Measurements from ENCODE around the gene SOX8. TPM values are rescaled to one million over a fixed set of nuclear protein-coding genes. Genes with fewer than 3 reads are reported as not detected.
"Not testable (repeated sequence)": the region's sequence is repeated elsewhere in the genome, so short reads cannot be mapped to it uniquely, and the experiment has no call there.

SOX8 gene
- total RNA-seq, 1 experiment from 2014 or later = not detected

DNA sequence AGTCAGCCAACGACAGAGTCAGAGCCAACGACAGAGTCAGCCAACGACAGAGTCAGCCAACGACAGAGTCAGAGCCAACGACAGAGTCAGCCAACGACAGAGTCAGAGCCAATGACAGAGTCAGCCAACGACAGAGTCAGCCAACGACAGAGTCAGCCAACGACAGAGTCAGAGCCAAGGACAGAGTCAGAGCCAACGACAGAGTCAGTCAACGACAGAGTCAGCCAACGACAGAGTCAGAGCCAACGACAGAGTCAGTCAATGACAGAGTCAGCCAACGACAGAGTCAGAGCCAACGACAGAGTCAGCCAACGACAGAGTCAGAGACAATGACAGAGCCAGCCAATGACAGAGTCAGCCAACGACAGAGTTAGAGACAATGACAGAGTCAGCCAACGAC, 32.8 kb upstream of the SOX8 start:
- not testable (repeated sequence) for H3K27me3 ChIP-seq, DNase-seq, H3K4me3 ChIP-seq

DNA sequence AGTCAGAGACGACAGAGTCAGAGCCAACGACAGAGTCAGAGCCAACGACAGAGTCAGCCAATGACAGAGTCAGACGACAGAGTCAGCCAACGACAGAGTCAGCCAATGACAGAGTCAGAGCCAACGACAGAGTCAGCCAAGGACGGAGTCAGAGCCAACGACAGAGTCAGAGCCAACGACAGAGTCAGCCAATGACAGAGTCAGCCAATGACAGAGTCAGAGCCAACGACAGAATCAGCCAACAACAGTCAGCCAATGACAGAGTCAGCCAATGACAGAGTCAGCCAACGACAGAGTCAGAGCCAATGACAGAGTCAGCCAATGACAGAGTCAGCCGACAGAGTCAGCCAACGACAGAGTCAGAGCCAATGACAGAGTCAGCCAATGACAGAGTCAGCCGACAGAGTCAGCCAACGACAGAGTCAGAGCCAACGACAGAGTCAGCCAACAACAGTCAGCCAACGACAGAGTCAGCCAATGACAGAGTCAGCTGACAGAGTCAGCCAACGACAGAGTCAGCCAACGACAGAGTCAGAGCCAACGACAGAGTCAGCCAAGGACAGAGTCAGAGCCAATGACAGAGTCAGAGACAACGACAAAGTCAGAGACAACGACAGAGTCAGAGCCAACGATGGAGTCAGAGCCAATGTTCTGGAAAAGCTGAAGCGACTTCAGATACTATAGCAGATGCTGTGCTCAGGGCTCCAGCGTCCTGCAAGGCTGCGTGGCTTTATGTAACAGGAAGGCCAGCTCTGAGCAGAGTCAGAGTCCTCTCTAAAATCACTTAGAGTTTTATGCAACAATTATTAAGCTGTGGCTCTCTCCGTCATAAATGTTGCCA, 30.6 kb upstream of the SOX8 start:
- DNase-seq = peak; percentile 23
- not testable (repeated sequence) for H3K9me3 ChIP-seq, H3K36me3 ChIP-seq, H3K27me3 ChIP-seq, H3K4me3 ChIP-seq

More for the DNA sequence above, 32.8 kb upstream of the SOX8 start:
- H3K36me3 ChIP-seq, H3K9me3 ChIP-seq: not testable (repeated sequence)

DNA sequence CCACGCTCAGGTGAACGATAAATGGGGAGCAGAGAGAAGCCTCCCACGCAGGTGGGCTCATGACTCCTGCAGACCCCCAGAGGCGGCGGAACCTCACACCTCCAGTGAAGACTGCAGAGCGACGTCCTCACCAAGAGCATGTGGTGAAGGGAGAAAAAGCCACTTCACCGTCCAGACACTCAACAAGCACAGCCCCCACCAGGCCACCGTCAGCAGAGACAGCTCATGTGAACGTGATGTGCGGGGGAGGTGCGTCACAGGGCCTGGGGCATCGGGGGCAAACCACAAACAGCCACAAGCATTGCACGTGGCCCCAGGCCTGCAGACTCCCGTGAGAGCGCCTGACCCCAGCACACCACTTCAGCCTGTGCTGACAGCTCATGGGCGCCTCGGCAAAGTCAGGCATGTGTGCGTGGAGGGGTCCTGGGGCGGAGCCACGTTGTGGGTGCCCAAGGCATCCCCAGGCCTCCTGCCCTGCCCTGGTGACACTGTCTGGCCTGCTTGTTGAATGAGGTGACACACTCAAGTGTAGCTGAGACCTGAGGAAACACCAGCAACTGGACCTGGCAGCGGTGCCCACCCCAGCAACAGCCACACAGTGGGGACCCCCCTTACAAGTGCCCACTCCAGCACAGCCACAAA, 29.8 kb upstream of the SOX8 start:
- H3K9me3 ChIP-seq = peaks cover 3% of the 10 kb centered on the region; the same call in 1 of the 2 replicates
- peaks cover 9% of the 10 kb centered on the region for H3K36me3 ChIP-seq
- H3K27me3 ChIP-seq = no peaks in the 10 kb centered on the region
- no peak overlapping the region for H3K4me3 ChIP-seq
- no peak for DNase-seq

DNA sequence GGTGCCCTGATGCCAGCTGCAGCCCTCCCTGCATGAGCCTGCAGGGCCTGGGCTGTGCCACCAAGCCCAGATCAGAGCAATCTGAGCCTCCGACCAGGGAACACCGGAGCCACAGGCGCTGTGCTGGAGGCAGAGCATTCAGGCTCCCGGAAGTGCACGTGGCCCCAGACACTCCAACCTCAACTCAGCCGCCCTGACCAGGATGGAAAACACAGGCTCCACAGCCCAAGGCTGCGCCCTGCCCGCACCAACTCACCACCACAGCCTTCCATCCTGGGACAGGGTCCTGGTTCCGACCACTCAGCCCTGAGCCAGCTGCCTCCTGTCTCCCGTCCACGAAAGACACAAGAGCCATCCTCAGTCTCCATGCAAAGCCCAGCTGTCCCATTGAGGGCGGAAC, 29.2 kb upstream of the SOX8 start:
- Histone ChIP-seq H3K9me3 (peaks cover 3% of the 10 kb centered on the region; the same call in 1 of the 2 replicates), H3K27me3 (no peaks in the 10 kb centered on the region), H3K4me3 (no peak overlapping the region), H3K36me3 (0 out of 2 replicates have a peak, but pooled peaks cover 5% of the 10 kb centered on the region)
- DNase-seq = no peak

DNA sequence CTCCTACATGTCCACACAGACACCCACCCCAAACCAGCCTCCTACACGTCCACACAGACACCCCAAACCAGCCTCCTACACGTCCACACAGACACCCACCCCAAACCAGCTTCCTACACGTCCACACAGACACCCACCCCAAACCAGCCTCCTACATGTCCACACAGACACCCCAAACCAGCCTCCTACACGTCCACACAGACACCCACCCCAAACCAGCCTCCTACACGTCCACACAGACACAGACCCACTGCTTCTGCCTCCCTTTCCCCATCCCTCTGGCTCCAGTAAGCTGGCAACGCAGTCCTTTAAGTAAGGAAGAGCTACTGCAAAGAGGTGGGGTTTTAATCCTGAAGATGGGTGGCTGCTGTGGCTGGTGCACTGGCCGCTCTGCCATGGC, 27.8 kb upstream of the SOX8 start:
- not testable (repeated sequence) for H3K36me3 ChIP-seq, DNase-seq, H3K4me3 ChIP-seq, H3K27me3 ChIP-seq, H3K9me3 ChIP-seq

DNA sequence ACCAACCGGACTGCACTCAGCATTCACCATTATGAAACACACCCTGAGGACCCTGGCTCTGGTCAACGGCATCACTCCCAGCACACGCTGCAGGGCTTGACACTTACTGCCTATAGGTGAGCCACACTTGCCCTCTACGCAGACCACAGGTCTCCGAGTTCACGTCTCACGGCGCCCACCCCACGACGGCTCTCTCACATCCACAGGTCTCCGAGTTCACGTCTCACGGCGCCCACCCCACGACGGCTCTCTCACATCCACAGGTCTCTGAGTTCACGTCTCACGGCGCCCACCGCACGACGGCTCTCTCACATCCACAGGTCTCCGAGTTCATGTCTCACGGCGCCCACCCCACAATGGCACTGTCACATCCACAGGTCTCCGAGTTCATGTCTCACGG, 25.8 kb upstream of the SOX8 start:
- H3K9me3 ChIP-seq, H3K36me3 ChIP-seq, H3K27me3 ChIP-seq, H3K4me3 ChIP-seq, DNase-seq: not testable (repeated sequence)

DNA sequence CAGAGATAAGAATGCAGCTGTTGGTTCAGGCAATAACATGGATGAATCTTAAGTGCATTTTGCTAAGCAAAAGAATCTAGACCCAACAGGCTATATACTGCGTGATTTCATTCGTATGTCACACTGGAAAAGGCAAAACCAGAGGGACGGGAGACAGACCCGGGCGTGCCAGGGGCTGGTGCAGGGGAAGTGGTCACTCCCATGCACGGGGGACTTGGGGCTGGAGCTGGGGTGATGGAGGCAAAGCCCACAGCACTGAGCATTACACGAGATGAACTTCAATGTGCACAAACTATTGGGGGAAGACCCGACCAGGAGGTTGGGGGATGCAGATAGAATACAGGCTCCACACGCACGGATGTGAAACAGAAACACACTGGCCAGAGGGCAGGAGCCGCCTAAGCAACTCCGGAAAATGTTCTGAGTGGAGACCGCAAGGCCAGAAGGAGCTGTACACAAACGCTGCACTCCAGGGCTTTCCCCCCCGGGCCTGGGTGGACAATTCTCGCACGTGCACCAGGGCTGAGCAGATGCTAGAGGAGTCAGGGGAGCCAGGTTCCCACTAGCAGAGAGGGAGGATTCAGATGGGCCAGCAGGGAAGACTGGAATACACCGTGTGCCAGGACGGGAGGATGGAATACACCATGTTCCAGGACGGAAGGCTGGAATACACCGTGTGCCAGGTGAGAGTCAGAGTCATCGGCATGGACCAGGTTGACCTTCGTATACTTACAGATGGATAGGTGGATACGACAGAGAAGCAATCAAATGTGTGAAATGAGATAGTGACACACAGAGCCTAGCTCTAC, 22.1 kb upstream of the SOX8 start:
- H3K36me3 ChIP-seq = no peaks in the 10 kb centered on the region
- H3K4me3 ChIP-seq = no peak overlapping the region
- no peaks in the 10 kb centered on the region for H3K27me3 ChIP-seq
- H3K9me3 ChIP-seq = no peaks in the 10 kb centered on the region
- DNase-seq = no peak

DNA sequence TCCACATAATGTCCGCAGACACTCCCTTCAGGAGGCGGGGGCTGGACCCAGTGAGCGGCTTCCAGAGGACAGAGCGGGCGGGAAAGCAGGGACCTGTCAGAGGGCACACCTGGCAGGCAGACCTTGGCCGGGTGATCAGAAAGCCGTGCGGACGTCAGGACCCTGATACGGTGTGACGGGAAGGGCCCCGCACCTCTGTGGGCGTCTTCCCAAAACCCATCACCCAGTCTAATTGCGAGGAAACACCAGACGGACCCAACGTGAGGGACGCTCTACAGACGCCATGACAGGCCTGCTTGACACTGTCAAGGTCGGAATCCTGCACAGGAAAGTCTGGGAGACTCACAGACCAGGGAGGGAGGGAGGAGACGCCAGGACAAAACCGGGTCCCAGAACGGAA, 19.2 kb upstream of the SOX8 start:
- Histone ChIP-seq H3K27me3 (no peaks in the 10 kb centered on the region), H3K9me3 (peaks cover 11% of the 10 kb centered on the region), H3K4me3 (no peak overlapping the region), H3K36me3 (peaks cover 18% of the 10 kb centered on the region)
- DNase-seq = no peak

DNA sequence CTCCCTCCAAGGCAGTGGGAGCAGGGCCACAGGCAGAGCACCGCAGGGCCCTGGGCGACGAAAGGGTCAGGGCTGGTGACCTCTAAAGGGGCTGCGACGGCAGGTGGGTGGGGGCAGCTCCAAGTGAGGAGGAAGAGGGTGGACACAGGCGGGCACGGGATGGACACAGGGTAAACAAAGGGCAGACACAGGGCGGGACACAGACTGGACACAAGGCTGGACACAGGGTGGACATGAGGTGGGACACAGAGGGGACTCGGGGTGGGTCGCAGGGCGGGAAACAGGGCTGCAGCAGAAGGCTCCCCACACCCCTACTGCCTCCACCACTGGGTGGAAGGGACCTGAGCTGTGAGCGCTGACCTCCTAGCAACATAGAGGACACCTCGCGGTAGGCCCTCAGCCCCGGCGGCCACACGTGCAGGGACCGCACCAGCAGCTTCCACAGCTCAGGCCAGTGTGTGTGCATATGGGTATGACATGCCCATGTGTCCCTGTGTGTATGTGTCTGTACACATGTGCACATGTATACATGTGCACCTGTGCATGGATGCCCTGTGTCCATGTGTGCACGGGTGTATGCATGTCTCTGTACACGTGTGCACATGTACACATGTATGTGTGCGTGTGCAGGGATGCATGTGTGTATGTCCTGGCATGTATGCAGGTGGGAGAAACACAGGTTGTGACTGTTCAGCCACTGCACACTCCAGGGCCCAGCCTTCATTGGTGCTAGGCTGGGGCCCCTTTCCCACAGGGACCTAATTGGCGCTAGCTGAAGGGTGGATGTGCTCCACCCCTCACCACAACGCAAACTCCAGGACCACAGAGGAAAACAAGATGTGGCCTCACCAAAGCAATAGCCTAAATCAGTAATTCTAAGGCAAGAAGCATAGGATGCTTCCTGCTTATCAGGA, 18.4 kb upstream of the SOX8 start:
- H3K9me3 ChIP-seq = peaks cover 13% of the 10 kb centered on the region
- no peaks in the 10 kb centered on the region for H3K27me3 ChIP-seq
- H3K36me3 ChIP-seq = peaks cover 24% of the 10 kb centered on the region
- no peak for DNase-seq
- H3K4me3 ChIP-seq = no peak overlapping the region; the same call in 1 of the 2 replicates

DNA sequence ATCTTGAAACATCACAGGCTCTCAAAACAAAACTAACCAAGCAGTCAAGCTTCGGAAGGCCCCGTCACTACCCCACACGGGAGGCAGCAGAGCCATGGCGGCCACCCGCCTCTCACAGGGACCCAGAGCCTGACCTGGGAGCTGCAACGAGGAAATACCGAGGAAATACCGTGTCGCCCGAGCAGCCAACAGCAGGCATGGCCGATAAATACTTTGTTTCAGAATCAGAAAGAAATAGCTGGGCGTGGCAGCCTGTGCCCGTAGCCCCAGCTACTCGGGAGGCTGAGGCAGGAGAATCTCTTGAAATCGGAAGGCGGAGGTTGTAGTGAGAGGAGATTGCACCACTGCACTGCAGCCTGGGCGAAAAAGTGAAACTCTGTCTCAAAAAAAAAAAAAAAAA, 17.7 kb upstream of the SOX8 start:
- Histone ChIP-seq H3K36me3 (peaks cover 30% of the 10 kb centered on the region), H3K27me3 (no peaks in the 10 kb centered on the region), H3K9me3 (peaks cover 13% of the 10 kb centered on the region), H3K4me3 (peak overlapping the region; percentile 38)
- DNase-seq = no peak

DNA sequence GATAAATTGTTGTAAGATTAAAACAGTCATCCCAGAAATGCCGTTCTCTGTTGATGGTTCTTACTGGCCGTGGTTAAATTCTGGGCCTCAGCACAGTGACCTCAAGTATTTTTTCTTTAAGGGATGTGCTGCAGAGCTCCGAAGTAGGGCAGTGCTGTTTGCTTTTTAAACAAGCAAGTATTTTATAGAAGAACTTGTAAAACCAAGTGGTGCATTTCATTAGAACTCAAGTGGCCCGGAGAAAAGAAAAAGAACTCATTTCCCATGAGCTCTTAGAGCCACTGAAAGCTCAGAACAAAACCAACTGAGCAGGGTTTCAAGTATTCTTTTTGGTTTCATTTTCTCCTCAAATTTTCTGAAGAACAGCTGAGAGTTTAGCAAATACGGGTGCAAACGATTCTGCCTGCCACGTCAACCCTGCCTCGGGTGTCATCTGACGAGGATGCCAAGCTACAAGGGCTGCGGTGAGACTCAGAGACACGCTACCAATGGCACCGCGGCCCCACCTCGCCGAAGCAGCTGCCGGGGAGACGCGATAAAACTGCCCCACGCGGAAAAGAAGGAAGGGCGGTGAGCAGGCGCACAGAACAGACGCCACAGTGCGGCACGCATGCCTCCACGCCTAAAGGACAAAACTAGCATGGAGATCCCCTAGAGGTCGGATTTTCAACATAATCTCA, 17.1 kb upstream of the SOX8 start:
- Histone ChIP-seq H3K4me3 (peak overlapping the region; percentile 38), H3K27me3 (no peaks in the 10 kb centered on the region), H3K36me3 (peaks cover 32% of the 10 kb centered on the region), H3K9me3 (peaks cover 13% of the 10 kb centered on the region)
- DNase-seq = peak; percentile 75

DNA sequence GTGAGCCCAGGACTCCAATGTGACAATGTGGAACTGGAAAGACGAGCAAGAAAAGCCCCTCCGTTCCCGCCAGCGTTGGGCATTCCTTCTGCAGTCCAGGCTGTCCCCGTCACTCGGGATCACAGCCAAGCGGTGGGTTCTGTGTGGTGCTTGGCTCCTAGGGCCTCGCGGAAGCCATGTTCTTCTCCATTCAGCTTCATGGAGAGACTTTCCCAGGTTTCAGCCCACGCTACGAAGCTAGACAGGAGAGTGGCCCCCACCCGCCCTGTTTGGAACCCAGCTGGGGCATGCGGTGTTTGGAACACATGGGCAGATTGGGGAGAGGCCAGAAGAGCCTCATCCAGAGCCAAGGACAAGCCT, 16.6 kb upstream of the SOX8 start:
- H3K36me3 ChIP-seq = peaks cover 34% of the 10 kb centered on the region
- H3K4me3 ChIP-seq = peak overlapping the region; percentile 38
- no peaks in the 10 kb centered on the region for H3K27me3 ChIP-seq
- DNase-seq = no peak
- H3K9me3 ChIP-seq = peaks cover 13% of the 10 kb centered on the region

DNA sequence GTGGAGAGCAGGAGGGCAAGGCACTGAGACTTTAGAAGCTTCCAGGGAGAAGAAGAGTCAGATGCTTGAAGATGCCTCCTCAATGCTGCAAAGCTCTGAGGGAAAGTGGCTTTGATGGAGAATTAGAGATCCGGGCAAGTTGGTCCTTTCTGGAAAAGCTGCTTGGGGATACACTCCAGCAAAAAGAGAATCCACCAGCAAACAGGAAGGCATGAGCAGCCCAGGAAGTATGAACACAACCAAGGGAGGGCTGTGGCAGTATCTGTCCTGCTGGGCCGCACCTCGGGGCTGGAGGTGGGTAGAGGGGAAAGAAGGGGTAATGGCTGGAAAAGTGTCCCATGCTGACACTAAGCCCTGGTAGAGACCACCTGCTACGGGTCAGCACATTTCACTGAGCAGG, 16.1 kb upstream of the SOX8 start:
- DNase-seq = no peak
- H3K36me3 ChIP-seq = peaks cover 34% of the 10 kb centered on the region
- H3K27me3 ChIP-seq = no peaks in the 10 kb centered on the region
- no peak overlapping the region for H3K4me3 ChIP-seq
- peaks cover 13% of the 10 kb centered on the region for H3K9me3 ChIP-seq

DNA sequence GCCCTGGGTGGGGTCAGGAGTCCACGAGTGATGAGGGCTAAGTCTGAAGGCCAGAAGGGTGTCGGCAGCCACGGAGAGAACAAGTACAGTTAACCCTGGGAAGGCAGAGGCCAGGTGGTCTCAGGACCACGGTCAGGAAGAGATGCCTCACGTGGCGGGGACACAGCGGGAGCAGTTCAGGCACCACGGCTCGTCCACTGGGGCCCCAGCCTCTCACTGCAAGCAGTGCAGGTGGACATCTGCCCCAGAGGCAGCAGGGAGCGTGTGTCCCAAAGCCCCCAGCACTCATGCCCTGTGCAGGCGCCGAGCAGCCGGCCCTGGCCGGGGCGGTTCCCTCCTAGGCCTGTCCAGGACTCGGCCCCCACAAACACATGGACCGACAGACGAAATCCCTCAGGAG, 15.5 kb upstream of the SOX8 start:
- Histone ChIP-seq H3K27me3 (no peaks in the 10 kb centered on the region), H3K36me3 (peaks cover 34% of the 10 kb centered on the region), H3K9me3 (peaks cover 13% of the 10 kb centered on the region), H3K4me3 (no peak overlapping the region)
- DNase-seq = no peak

DNA sequence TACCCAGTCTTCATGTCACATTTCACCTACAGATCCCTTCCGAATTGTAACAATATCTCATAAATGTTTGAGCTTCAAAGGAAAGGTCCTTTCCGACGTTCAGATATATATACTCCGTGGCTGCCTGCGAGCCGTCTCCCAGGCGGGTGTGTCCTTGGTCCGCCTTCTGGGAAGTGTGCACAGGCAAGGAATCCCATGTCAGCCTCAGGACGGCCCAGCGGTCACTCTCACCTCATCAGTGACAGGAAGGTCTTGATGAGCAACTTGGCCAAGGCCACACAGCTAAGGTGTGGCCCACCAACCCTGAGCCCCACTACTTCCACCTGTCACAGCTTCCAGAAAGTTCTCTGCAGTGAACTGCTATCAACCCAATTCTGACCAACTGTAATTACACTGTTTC, 15.1 kb upstream of the SOX8 start:
- no peak for DNase-seq
- H3K27me3 ChIP-seq = no peaks in the 10 kb centered on the region
- peaks cover 34% of the 10 kb centered on the region for H3K36me3 ChIP-seq
- H3K9me3 ChIP-seq = peaks cover 13% of the 10 kb centered on the region
- no peak overlapping the region for H3K4me3 ChIP-seq

DNA sequence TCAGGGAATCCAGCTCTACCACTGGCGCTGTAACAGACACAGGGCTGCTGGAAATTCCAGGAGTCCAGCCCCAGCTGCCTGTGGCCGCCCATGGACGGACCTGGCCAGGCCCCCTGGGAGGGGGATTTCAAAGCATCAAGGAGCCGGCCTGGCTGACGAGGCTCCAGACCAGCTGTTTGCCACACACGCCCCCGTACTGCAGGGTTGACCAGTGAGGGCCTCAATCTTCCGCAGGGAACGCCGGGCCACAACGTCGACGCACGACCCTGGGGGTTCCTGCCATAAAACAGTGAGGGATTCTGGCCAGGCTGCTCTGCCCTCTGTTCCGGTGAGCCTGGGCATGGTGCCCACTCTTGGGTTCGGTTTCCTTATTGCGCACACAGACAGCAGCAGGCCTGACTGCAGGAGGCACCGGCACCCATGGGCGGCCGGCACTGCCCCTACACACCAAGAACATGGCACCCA, 14.5 kb upstream of the SOX8 start:
- Histone ChIP-seq H3K9me3 (peaks cover 13% of the 10 kb centered on the region), H3K36me3 (peaks cover 34% of the 10 kb centered on the region), H3K4me3 (no peak overlapping the region), H3K27me3 (peaks cover 4% of the 10 kb centered on the region; the same call in 1 of the 2 replicates)
- DNase-seq = no peak
